WTC11 (cell line): Measurements from ENCODE around the gene CD19. TPM values are rescaled to one million over a fixed set of nuclear protein-coding genes. Genes with fewer than 3 reads are reported as not detected.

Experiments used
- ATAC-seq: fragments of 200-7000 bp; cut with Tn5 transposase; 2 replicates; pipeline ENCODE4 v1.10.0; 2021; ENCODE audit warnings: mild to moderate bottlenecking, moderate library complexity
- CTCF ChIA-PET: fragments of 300-600 bp; sonication (Branson Sonifier 250); formaldehyde crosslinking; loops from one replicate; lab custom pipeline; 2021; ENCODE audit warnings: antibody characterized with exemption; lab: Charles Lee
- POLR2A ChIA-PET: fragments of 350-600 bp; sonication (Branson Sonifier 250); formaldehyde crosslinking; loops from one replicate; lab custom pipeline; 2021; ENCODE audit warnings: antibody characterized with exemption; lab: Charles Lee
- DNase-seq: peaks from one replicate; pipeline ENCODE4 v3.0.0; 2021; ENCODE audit warnings: low spot score
- H3K27ac Mint-ChIP-seq: 2 replicates; pipeline ENCODE4 v1.8.0; 2021; ENCODE audit warnings: mixed read lengths
- H3K27me3 Mint-ChIP-seq: 2 replicates; pipeline ENCODE4 v1.8.0; 2021; ENCODE audit warnings: low read depth, mild to moderate bottlenecking, moderate library complexity, mixed read lengths
- H3K36me3 Mint-ChIP-seq: 2 replicates; pipeline ENCODE4 v1.8.0; 2021; ENCODE audit warnings: mixed read lengths
- H3K4me1 Mint-ChIP-seq: 2 replicates; pipeline ENCODE4 v1.8.0; 2022; ENCODE audit warnings: mixed read lengths
- H3K4me3 Mint-ChIP-seq: 2 replicates; pipeline ENCODE4 v1.8.0; 2021; ENCODE audit warnings: mild to moderate bottlenecking, moderate library complexity, mixed read lengths
- H3K9me3 Mint-ChIP-seq: 2 replicates; pipeline ENCODE4 v1.8.0; 2021; ENCODE audit warnings: mixed read lengths
- CREM ChIP-seq: sonication (generic); formaldehyde crosslinking; IDR thresholded peaks from 2 replicates; pipeline ENCODE4 v1.8.1; 2022; ENCODE audit warnings: mild to moderate bottlenecking, missing genetic modification reagents, moderate library complexity
- ETV6 ChIP-seq: sonication (generic); formaldehyde crosslinking; IDR thresholded peaks from 2 replicates; pipeline ENCODE4 v1.8.1; 2022; ENCODE audit warnings: mild to moderate bottlenecking, missing genetic modification reagents
- FOXP1 ChIP-seq: sonication (generic); formaldehyde crosslinking; IDR thresholded peaks from 2 replicates; pipeline ENCODE4 v1.8.0; 2022; ENCODE audit warnings: missing genetic modification reagents, mild to moderate bottlenecking, moderate library complexity, borderline replicate concordance
- GTF2I ChIP-seq: fragments of 250-450 bp; sonication (Bioruptor Pico); conservative IDR thresholded peaks from 2 replicates; pipeline ENCODE4 v1.4.0; 2021; ENCODE audit warnings: mild to moderate bottlenecking
- IRF1 ChIP-seq: sonication (generic); formaldehyde crosslinking; IDR thresholded peaks from 2 replicates; pipeline ENCODE4 v1.8.0; 2023; ENCODE audit warnings: missing genetic modification reagents
- IRF2 ChIP-seq: sonication (generic); formaldehyde crosslinking; IDR thresholded peaks from 2 replicates; pipeline ENCODE4 v1.8.0; 2022; ENCODE audit warnings: low read depth, missing genetic modification reagents, borderline replicate concordance
- NR2C2 ChIP-seq: sonication (generic); formaldehyde crosslinking; IDR thresholded peaks from 2 replicates; pipeline ENCODE4 v1.8.0; 2022; ENCODE audit warnings: mild to moderate bottlenecking, missing genetic modification reagents
- OVOL2 ChIP-seq: fragments of 250-450 bp; sonication (Bioruptor Pico); IDR thresholded peaks from 2 replicates; pipeline ENCODE4 v1.9.0; 2021; ENCODE audit warnings: mild to moderate bottlenecking, borderline replicate concordance
- PRRX2 ChIP-seq: fragments of 250-450 bp; sonication (Bioruptor Pico); IDR thresholded peaks from 2 replicates; pipeline ENCODE4 v1.8.0; 2021; ENCODE audit warnings: mild to moderate bottlenecking
- RELA ChIP-seq: sonication (generic); formaldehyde crosslinking; IDR thresholded peaks from 2 replicates; pipeline ENCODE4 v1.8.1; 2022; ENCODE audit warnings: missing genetic modification reagents, mild to moderate bottlenecking, borderline replicate concordance
- RORB ChIP-seq: fragments of 250-450 bp; sonication (Bioruptor Pico); IDR thresholded peaks from 2 replicates; pipeline ENCODE4 v1.9.0; 2021; ENCODE audit warnings: mild to moderate bottlenecking
- SOX15 ChIP-seq: fragments of 250-450 bp; sonication (Bioruptor Pico); IDR thresholded peaks from 2 replicates; pipeline ENCODE4 v1.9.0; 2021; ENCODE audit warnings: mild to moderate bottlenecking
- TP53 ChIP-seq: sonication (generic); formaldehyde crosslinking; IDR thresholded peaks from 2 replicates; pipeline ENCODE4 v1.8.1; 2023; ENCODE audit warnings: mild to moderate bottlenecking, missing genetic modification reagents
- ZNF138 ChIP-seq: sonication (generic); formaldehyde crosslinking; conservative IDR thresholded peaks from 2 replicates; pipeline ENCODE4 v1.8.1; 2022; ENCODE audit warnings: mild to moderate bottlenecking, moderate library complexity, missing genetic modification reagents
- ZNF263 ChIP-seq: sonication (generic); formaldehyde crosslinking; IDR thresholded peaks from 2 replicates; pipeline ENCODE4 v1.8.1; 2022; ENCODE audit warnings: low read depth, mild to moderate bottlenecking, moderate library complexity, missing genetic modification reagents
- ZNF416 ChIP-seq: fragments of 250-450 bp; sonication (Bioruptor Pico); IDR thresholded peaks from 2 replicates; pipeline ENCODE4 v1.9.0; 2021; ENCODE audit warnings: mild to moderate bottlenecking, inconsistent platforms
- ZNF671 ChIP-seq: fragments of 250-450 bp; sonication (Bioruptor Pico); IDR thresholded peaks from 2 replicates; pipeline ENCODE4 v1.8.0; 2021; ENCODE audit warnings: mild to moderate bottlenecking
- total RNA-seq: library from RNA; stranded (reverse); gene quantifications from 3 replicates; pipeline ENCODE4 v1.2.3, GENCODE V29; 2021
- TF ChIP-seq, protein P1 (sequence below): fragments of 250-450 bp; sonication (Bioruptor Pico); IDR thresholded peaks from 2 replicates; pipeline ENCODE4 v1.9.0; 2021; ENCODE audit warnings: moderate library complexity, mild to moderate bottlenecking, inconsistent platforms, borderline replicate concordance
- TF ChIP-seq, protein P2 (sequence below): sonication (generic); formaldehyde crosslinking; IDR thresholded peaks from 2 replicates; pipeline ENCODE4 v1.8.1; 2023; ENCODE audit warnings: mild to moderate bottlenecking, missing genetic modification reagents, borderline replicate concordance
- TF ChIP-seq, protein P3 (sequence below): sonication (generic); formaldehyde crosslinking; IDR thresholded peaks from 2 replicates; pipeline ENCODE4 v1.8.1; 2023; ENCODE audit warnings: mild to moderate bottlenecking, missing genetic modification reagents, moderate library complexity

The CD19 gene
- total RNA-seq, 1 experiment from 2014 or later, result 0.90 TPM

GRCh38 chr16:28902909-28903308 is 28.9 kb upstream of the CD19 start:
- H3K27ac Mint-ChIP-seq, result no peak overlapping the region
- TF ChIP-seq, protein P1, sequence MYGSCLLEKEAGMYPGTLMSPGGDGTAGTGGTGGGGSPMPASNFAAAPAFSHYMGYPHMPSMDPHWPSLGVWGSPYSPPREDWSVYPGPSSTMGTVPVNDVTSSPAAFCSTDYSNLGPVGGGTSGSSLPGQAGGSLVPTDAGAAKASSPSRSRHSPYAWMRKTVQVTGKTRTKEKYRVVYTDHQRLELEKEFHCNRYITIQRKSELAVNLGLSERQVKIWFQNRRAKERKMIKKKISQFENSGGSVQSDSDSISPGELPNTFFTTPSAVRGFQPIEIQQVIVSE, result no peak
- TF ChIP-seq GTF2I (CRISPR knock-in tag), result no peak
- TF ChIP-seq SOX15 (CRISPR knock-in tag), result no peak
- TF ChIP-seq, protein P2, sequence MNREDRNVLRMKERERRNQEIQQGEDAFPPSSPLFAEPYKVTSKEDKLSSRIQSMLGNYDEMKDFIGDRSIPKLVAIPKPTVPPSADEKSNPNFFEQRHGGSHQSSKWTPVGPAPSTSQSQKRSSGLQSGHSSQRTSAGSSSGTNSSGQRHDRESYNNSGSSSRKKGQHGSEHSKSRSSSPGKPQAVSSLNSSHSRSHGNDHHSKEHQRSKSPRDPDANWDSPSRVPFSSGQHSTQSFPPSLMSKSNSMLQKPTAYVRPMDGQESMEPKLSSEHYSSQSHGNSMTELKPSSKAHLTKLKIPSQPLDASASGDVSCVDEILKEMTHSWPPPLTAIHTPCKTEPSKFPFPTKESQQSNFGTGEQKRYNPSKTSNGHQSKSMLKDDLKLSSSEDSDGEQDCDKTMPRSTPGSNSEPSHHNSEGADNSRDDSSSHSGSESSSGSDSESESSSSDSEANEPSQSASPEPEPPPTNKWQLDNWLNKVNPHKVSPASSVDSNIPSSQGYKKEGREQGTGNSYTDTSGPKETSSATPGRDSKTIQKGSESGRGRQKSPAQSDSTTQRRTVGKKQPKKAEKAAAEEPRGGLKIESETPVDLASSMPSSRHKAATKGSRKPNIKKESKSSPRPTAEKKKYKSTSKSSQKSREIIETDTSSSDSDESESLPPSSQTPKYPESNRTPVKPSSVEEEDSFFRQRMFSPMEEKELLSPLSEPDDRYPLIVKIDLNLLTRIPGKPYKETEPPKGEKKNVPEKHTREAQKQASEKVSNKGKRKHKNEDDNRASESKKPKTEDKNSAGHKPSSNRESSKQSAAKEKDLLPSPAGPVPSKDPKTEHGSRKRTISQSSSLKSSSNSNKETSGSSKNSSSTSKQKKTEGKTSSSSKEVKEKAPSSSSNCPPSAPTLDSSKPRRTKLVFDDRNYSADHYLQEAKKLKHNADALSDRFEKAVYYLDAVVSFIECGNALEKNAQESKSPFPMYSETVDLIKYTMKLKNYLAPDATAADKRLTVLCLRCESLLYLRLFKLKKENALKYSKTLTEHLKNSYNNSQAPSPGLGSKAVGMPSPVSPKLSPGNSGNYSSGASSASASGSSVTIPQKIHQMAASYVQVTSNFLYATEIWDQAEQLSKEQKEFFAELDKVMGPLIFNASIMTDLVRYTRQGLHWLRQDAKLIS, result no peak
- no peak for TF ChIP-seq PRRX2 (CRISPR knock-in tag)
- TF ChIP-seq IRF1 (CRISPR knock-in tag), result no peak
- no peak for TF ChIP-seq RORB
- TF ChIP-seq ZNF671 (CRISPR knock-in tag), result no peak
- TF ChIP-seq TP53 (CRISPR knock-in tag), result no peak
- no peak for TF ChIP-seq CREM (CRISPR knock-in tag)
- TF ChIP-seq ETV6 (CRISPR knock-in tag), result no peak
- TF ChIP-seq ZNF416 (CRISPR knock-in tag), result no peak
- no peak for TF ChIP-seq NR2C2 (CRISPR knock-in tag)
- TF ChIP-seq, protein P3, sequence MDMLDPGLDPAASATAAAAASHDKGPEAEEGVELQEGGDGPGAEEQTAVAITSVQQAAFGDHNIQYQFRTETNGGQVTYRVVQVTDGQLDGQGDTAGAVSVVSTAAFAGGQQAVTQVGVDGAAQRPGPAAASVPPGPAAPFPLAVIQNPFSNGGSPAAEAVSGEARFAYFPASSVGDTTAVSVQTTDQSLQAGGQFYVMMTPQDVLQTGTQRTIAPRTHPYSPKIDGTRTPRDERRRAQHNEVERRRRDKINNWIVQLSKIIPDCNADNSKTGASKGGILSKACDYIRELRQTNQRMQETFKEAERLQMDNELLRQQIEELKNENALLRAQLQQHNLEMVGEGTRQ (CRISPR knock-in tag), result no peak
- TF ChIP-seq IRF2 (CRISPR knock-in tag), result no peak
- no peak for TF ChIP-seq FOXP1 (CRISPR knock-in tag)
- TF ChIP-seq ZNF138, result no peak
- TF ChIP-seq, all 79 proteins: peak for 0
- no peaks in the 10 kb centered on the region for H3K9me3 Mint-ChIP-seq
- DNase-seq (no peak), ATAC-seq (no peak)
- CTCF ChIA-PET, result no interaction called here
- no peaks in the 10 kb centered on the region for H3K36me3 Mint-ChIP-seq
- H3K4me1 Mint-ChIP-seq, result no peaks in the 10 kb centered on the region
- no peaks in the 10 kb centered on the region for H3K27me3 Mint-ChIP-seq
- POLR2A ChIA-PET, result interaction anchor here (0.5 kb wide), 1 partner anchor 12 kb away, joined by 3 read pairs; no protein-coding TSS in a partner anchor
- no peak overlapping the region for H3K4me3 Mint-ChIP-seq

DNA sequence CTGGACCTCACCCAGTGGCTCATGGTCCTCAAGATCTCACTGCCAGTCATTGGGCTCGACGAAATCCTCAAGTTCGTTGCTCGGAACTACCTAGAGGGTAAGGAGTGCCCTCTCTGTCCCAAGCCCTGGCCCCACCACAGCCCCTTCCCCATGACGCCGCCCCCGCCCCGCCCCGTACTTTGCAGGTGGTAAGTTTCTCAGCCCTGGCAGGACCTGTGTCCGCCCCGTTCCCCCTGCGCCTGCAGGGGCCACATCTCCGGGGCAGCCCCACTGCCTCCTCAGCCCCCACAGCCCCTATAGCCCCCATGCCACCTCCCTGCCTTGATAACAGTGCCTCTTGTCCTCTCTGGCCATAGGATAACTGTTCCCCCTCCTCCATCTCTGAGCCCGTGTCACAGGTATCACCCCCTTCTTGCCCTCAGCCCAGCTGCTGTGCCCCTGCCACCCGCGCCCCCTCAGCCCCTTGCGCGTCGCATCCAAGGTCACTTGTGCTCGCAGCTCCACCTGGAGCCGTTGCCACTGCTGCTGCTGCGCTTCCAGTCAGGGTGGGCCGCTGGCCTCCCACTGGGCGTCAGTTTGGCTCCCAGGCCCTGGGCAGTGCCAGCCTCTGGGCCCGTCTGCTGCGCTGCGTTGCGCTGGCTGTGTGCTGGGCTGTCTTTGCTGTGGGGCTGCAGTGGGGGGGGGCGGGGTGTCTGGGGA is 28.3 kb upstream of the CD19 start:
- DNase-seq, result no peak
- CTCF ChIA-PET, result interaction anchor here (0.5 kb wide), 1 partner anchor 16 kb away, joined by 3 read pairs; no protein-coding TSS in a partner anchor

More for the DNA sequence above, 28.3 kb upstream of the CD19 start:
- Mint-ChIP-seq H3K9me3 (no peaks in the 10 kb centered on the region), H3K4me1 (no peaks in the 10 kb centered on the region), H3K27me3 (no peaks in the 10 kb centered on the region), H3K4me3 (no peak overlapping the region), H3K27ac (no peak overlapping the region), H3K36me3 (no peaks in the 10 kb centered on the region)
- ATAC-seq, result no peak
- POLR2A ChIA-PET, result interaction anchor here (0.5 kb wide), 1 partner anchor 11 kb away, joined by 3 read pairs; no protein-coding TSS in a partner anchor
- no peak for TF ChIP-seq RELA
- TF ChIP-seq, protein P3 (CRISPR knock-in tag), result no peak
- TF ChIP-seq TP53 (CRISPR knock-in tag), result no peak
- no peak for TF ChIP-seq IRF2 (CRISPR knock-in tag)
- no peak for TF ChIP-seq ZNF263
- TF ChIP-seq OVOL2 (CRISPR knock-in tag), result no peak
